A549 treated with ZK216348 at 1 μM for 4 hours (cell line): ENCODE measurements around the gene FBXW4. TPM values are rescaled to one million over a fixed set of nuclear protein-coding genes. Genes with fewer than 3 reads are reported as not detected.

ENCODE experiments used
- total RNA-seq: library from RNA; stranded (reverse); fragments of 200-300 nt; extraction: Qiagen RNA extraction; gene quantifications from 5 replicates; pipeline ENCODE4 v1.2.3, GENCODE V29; 2022; ENCODE audit warnings: low read depth

FBXW4 gene
- 20.3 to 25.0 TPM (median 21.8 TPM) in 5 replicates for total RNA-seq

GRCh38 chr10:101694674-101695403 lies at the start of gene FBXW4:
FBXW4 (minus strand) TSS chr10:101695170; CDS start chr10:101695105, 65 bp downstream.

DNA sequence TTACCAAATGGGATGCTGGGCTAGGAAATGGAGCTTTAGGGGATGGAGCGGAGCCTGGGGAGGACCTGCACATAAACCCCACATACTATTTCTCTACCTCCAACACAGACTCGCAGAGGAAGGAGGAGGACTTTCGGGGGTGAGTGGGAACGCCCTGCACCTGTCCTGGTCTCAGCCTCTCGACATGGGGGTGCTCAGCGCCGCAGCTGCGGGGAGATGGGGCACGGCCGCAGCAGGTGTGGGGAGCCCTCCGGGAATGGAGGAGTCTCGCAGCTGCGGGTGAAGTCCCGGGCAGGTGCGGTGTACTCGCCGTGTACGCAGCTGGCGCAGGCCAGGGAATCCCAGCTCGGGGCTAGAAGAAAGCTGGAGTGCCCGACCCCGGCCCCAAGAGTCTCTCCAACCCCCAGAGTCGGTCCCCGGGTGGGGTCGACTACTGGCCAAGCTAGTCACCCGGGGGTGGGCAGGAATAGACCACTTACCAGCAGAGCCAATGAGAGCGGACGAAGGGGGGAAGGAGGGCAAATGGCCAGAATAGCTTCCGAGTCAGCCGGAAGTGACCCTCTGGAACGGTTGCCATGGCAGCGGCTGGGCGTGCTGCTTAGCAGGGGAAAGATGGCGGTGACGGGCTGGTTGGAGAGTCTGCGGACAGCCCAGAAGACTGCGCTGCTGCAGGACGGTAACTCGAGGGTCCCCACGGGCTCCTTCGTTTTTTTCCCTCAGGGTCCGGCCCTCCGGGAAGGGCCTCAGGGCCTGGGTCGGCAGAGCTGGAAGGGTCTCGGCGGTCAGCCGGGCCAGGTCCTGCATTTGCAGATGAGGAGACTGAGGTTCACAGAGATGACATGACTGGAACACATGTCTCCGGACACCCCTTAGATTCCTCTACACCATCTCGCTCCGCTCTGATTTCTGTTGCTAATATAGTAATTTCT lies 107.0 kb downstream of the FBXW4 start, which contains the start of the genes DPCD and POLL:
DPCD (plus strand) TSS at position 597 of the 929 bp plus-strand sequence; CDS start at position 613, 16 bp downstream.
POLL (minus strand) TSS at position 533 of the 929 bp plus-strand sequence. CDS start 897 bp downstream, outside the sequence.

Other genes with a start within 250 kb of the FBXW4 start
- 12.2 to 18.8 TPM (median 16.1 TPM) in 5 replicates for gene POLL, start 106.9 kb downstream of the FBXW4 start, total RNA-seq
- gene DPCD, start 106.8 kb downstream of the FBXW4 start, total RNA-seq = 27.2 to 44.8 TPM (median 31.6 TPM) in 5 replicates
- gene FGF8, start 80.9 kb upstream of the FBXW4 start, total RNA-seq = not detected in 5 replicates
- gene NPM3, start 88.3 kb upstream of the FBXW4 start, total RNA-seq = 83.0 to 134 TPM (median 110 TPM) in 5 replicates
- 69.1 to 82.5 TPM (median 73.9 TPM) in 5 replicates for gene OGA, start 123.3 kb upstream of the FBXW4 start, total RNA-seq
- gene KCNIP2, start 148.6 kb upstream of the FBXW4 start, total RNA-seq = 0.55 to 1.3 TPM (median 0.98 TPM) in 5 replicates